K562 (cell line): ENCODE results near the gene KLHL22. TPM values are rescaled to one million over a fixed set of nuclear protein-coding genes. Genes with fewer than 3 reads are reported as not detected.

Source experiments
- ATF1 ChIP-seq, 2 experiments: fragments of 450-650 bp in 1 of 2; IDR thresholded peaks; 2 replicates each; pipeline ENCODE4 v1.6.1; 2016; ENCODE audit warnings: missing compliant biosample characterization in 1 of 2, missing genetic modification characterization in 1 of 2
- GABPA ChIP-seq: fragments of 200-800 bp; sonication (Bioruptor generic); conservative IDR thresholded peaks from 2 replicates; pipeline ENCODE4 v1.6.1; 2016; ENCODE audit warnings: low read depth, missing genetic modification characterization, missing compliant biosample characterization
- HNRNPH1 ChIP-seq: fragments of 200-400 bp; formaldehyde crosslinking; optimal IDR thresholded peaks from 2 replicates; pipeline ENCODE3; 2017; ENCODE audit warnings: low read depth, mild to moderate bottlenecking, low read length, moderate library complexity
- KLF1 ChIP-seq: fragments of 450-650 bp; IDR thresholded peaks from 2 replicates; pipeline ENCODE4 v1.6.1; 2016; ENCODE audit warnings: missing genetic modification characterization, missing compliant biosample characterization
- KLF16 ChIP-seq: IDR thresholded peaks from 2 replicates; pipeline ENCODE4 v1.6.1; 2016; ENCODE audit warnings: antibody characterized with exemption
- MBD2 ChIP-seq: sonication (generic); IDR thresholded peaks from 2 replicates; pipeline ENCODE4 v1.6.1; 2016; ENCODE audit warnings: low read depth, borderline replicate concordance
- MTA3 ChIP-seq: fragments of 450-650 bp; formaldehyde crosslinking; IDR thresholded peaks from 2 replicates; pipeline ENCODE4 v1.6.1; 2017; ENCODE audit warnings: mild to moderate bottlenecking, borderline replicate concordance
- PHF8 ChIP-seq: fragments of 200-600 bp; sonication (generic); IDR thresholded peaks from 2 replicates; pipeline ENCODE4 v1.6.1; 2012; ENCODE audit warnings: mixed run types, mild to moderate bottlenecking, inconsistent platforms, low read length, moderate library complexity, borderline replicate concordance
- ZBTB8A ChIP-seq: fragments of 450-650 bp; IDR thresholded peaks from 2 replicates; pipeline ENCODE4 v1.6.1; 2018; ENCODE audit warnings: mild to moderate bottlenecking, moderate library complexity; ENCODE audit not compliant: partially characterized antibody
- ZNF699 ChIP-seq: fragments of 250-450 bp; sonication (Bioruptor Pico); IDR thresholded peaks from 2 replicates; pipeline ENCODE4 v1.8.0; 2021; ENCODE audit warnings: mild to moderate bottlenecking, moderate library complexity; ENCODE audit not compliant: insufficient replicate concordance
- polyA plus RNA-seq, 8 experiments: library from polyadenylated mRNA; depleted of rRNA in 4 of 8; stranded (reverse) in 5 of 8; unstranded in 3 of 8; fragments of >200 nt; fragmentation: Nextera tagmentation in 2 of 8; fragmentation: Illumina TruSeq in 1 of 8; extraction: Ambion mirVana in 2 of 8; extraction: Trizol in 1 of 8; gene quantifications; 2 replicates each; pipeline versions ENCODE4 v1.2.1 to v1.2.3, GENCODE V29; 2011 to 2014; ENCODE audit warnings: inconsistent platforms in 1 of 8, missing spikeins in 1 of 8
- total RNA-seq, 7 experiments: library from RNA; depleted of rRNA in 6 of 7; stranded (reverse); fragments of >200 nt in 6 of 7; fragmentation: Illumina TruSeq in 2 of 7; extraction: Trizol in 2 of 7; gene quantifications; 2 replicates each; pipeline versions ENCODE4 v1.2.1 to v1.2.3, GENCODE V29; 2011 to 2021; ENCODE audit warnings: low replicate concordance in 1 of 7
- TF ChIP-seq, protein P1 (sequence below): IDR thresholded peaks from 2 replicates; pipeline ENCODE4 v1.6.1; 2014; ENCODE audit warnings: antibody characterized with exemption
- TF ChIP-seq, protein P2 (sequence below), 2 experiments: fragments of 150-350 bp in 1 of 2; IDR thresholded peaks; 2 replicates each; pipeline ENCODE4 v1.6.1; 2012 to 2016; ENCODE audit warnings: low read depth in 2 of 2, low read length in 2 of 2, mild to moderate bottlenecking in 1 of 2, moderate library complexity in 1 of 2
- TF ChIP-seq, protein P3 (sequence below): fragments of 450-650 bp; IDR thresholded peaks from 2 replicates; pipeline ENCODE4 v1.6.1; 2017; ENCODE audit warnings: antibody characterized with exemption, mild to moderate bottlenecking
- TF ChIP-seq, protein P4 (sequence below): fragments of 450-650 bp; formaldehyde crosslinking; IDR thresholded peaks from 2 replicates; pipeline ENCODE4 v1.4.0; 2020; ENCODE audit warnings: mild to moderate bottlenecking, mixed read lengths

Gene KLHL22
- total and polyA plus RNA-seq, 9 of the 15 experiments (the other 6 are each of a cell fraction or from before 2014, with no cell fraction given), result 1.3 to 25.6 (median 15.2) TPM

DNA sequence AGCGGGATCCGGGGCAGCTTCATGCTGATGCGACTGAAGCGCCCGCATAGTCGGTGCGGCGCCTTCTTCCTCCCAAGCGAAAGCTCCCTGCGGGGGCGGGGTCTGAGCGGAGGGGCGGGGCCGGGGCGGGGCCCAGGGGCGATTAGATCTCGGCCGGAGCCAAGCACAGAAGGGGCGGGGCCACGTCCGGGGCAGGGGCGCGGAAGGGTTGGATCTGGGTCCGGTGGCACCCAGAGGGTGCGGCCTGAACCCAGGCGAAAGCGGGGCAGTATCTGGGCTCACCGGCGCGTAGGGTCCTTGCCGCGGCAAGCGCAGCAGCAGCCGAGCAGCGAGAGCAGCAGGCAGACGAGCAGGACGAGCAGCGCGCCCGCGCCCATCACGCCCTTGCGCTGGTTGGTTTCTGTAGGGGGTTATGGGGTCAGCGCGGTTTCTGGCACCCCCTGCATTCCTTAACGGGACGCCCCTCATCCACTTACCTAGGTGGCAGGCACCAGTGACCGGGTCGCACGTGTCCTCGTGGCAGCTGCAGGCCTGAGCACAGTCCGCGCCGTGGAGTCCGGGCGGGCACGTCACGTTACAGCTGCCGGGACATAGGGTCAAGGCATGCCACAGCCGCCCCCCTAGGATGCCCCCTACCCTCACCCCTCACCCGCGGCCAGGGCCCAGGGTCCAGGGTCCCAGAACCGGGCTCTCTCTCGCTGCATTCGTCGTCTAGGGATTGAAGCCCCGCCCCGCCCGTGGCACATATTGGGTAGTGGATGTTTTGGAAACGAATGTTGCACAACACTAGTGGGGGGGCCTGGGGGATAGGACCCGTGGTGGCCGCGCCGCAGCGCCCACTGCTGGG is 66.1 kb downstream of the KLHL22 start (continued):
- TF ChIP-seq, protein P1, sequence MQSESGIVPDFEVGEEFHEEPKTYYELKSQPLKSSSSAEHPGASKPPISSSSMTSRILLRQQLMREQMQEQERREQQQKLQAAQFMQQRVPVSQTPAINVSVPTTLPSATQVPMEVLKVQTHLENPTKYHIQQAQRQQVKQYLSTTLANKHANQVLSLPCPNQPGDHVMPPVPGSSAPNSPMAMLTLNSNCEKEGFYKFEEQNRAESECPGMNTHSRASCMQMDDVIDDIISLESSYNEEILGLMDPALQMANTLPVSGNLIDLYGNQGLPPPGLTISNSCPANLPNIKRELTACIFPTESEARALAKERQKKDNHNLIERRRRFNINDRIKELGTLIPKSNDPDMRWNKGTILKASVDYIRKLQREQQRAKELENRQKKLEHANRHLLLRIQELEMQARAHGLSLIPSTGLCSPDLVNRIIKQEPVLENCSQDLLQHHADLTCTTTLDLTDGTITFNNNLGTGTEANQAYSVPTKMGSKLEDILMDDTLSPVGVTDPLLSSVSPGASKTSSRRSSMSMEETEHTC, result no peak; the same call in none of the 2 replicates
- TF ChIP-seq PHF8 (peak; percentile 44; the same call in 1 of the 2 replicates), GABPA (tag) (peak; percentile 49; the same call in 1 of the 2 replicates), MTA3 (peak; percentile 92), KLF1 (peak; percentile 74; the same call in 1 of the 2 replicates), ATF1 (CRISPR knock-in tag; IDR thresholded peaks at IDR 0.05) (no peak), ATF1 (tag; IDR thresholded peaks at IDR 0.05) (peak; percentile 73), MBD2 (no peak), KLF16 (no peak), HNRNPH1 (no peak), ZNF699 (CRISPR knock-in tag) (no peak), ZBTB8A (no peak)
- TF ChIP-seq, protein P2, sequence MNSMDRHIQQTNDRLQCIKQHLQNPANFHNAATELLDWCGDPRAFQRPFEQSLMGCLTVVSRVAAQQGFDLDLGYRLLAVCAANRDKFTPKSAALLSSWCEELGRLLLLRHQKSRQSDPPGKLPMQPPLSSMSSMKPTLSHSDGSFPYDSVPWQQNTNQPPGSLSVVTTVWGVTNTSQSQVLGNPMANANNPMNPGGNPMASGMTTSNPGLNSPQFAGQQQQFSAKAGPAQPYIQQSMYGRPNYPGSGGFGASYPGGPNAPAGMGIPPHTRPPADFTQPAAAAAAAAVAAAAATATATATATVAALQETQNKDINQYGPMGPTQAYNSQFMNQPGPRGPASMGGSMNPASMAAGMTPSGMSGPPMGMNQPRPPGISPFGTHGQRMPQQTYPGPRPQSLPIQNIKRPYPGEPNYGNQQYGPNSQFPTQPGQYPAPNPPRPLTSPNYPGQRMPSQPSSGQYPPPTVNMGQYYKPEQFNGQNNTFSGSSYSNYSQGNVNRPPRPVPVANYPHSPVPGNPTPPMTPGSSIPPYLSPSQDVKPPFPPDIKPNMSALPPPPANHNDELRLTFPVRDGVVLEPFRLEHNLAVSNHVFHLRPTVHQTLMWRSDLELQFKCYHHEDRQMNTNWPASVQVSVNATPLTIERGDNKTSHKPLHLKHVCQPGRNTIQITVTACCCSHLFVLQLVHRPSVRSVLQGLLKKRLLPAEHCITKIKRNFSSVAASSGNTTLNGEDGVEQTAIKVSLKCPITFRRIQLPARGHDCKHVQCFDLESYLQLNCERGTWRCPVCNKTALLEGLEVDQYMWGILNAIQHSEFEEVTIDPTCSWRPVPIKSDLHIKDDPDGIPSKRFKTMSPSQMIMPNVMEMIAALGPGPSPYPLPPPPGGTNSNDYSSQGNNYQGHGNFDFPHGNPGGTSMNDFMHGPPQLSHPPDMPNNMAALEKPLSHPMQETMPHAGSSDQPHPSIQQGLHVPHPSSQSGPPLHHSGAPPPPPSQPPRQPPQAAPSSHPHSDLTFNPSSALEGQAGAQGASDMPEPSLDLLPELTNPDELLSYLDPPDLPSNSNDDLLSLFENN (IDR thresholded peaks at IDR 0.05; ENCODE audit: low read depth in 2 of 2, low read length in 2 of 2), result peak in 1 of 2 experiments; percentile 18; a peak in 2 of 4 replicates
- TF ChIP-seq, protein P3, sequence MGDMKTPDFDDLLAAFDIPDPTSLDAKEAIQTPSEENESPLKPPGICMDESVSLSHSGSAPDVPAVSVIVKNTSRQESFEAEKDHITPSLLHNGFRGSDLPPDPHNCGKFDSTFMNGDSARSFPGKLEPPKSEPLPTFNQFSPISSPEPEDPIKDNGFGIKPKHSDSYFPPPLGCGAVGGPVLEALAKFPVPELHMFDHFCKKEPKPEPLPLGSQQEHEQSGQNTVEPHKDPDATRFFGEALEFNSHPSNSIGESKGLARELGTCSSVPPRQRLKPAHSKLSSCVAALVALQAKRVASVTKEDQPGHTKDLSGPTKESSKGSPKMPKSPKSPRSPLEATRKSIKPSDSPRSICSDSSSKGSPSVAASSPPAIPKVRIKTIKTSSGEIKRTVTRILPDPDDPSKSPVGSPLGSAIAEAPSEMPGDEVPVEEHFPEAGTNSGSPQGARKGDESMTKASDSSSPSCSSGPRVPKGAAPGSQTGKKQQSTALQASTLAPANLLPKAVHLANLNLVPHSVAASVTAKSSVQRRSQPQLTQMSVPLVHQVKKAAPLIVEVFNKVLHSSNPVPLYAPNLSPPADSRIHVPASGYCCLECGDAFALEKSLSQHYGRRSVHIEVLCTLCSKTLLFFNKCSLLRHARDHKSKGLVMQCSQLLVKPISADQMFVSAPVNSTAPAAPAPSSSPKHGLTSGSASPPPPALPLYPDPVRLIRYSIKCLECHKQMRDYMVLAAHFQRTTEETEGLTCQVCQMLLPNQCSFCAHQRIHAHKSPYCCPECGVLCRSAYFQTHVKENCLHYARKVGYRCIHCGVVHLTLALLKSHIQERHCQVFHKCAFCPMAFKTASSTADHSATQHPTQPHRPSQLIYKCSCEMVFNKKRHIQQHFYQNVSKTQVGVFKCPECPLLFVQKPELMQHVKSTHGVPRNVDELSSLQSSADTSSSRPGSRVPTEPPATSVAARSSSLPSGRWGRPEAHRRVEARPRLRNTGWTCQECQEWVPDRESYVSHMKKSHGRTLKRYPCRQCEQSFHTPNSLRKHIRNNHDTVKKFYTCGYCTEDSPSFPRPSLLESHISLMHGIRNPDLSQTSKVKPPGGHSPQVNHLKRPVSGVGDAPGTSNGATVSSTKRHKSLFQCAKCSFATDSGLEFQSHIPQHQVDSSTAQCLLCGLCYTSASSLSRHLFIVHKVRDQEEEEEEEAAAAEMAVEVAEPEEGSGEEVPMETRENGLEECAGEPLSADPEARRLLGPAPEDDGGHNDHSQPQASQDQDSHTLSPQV, result no peak
- TF ChIP-seq, protein P4, sequence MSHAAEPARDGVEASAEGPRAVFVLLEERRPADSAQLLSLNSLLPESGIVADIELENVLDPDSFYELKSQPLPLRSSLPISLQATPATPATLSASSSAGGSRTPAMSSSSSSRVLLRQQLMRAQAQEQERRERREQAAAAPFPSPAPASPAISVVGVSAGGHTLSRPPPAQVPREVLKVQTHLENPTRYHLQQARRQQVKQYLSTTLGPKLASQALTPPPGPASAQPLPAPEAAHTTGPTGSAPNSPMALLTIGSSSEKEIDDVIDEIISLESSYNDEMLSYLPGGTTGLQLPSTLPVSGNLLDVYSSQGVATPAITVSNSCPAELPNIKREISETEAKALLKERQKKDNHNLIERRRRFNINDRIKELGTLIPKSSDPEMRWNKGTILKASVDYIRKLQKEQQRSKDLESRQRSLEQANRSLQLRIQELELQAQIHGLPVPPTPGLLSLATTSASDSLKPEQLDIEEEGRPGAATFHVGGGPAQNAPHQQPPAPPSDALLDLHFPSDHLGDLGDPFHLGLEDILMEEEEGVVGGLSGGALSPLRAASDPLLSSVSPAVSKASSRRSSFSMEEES (CRISPR knock-in tag), result no peak
